ENCODE data around the gene DIDO1. TPM values are rescaled to one million over a fixed set of nuclear protein-coding genes. Genes with fewer than 3 reads are reported as not detected.

Gene DIDO1
- polyA plus RNA-seq, 1 of the 3 experiments (the other 2 are of a cell fraction), result 14.7 TPM

DNA sequence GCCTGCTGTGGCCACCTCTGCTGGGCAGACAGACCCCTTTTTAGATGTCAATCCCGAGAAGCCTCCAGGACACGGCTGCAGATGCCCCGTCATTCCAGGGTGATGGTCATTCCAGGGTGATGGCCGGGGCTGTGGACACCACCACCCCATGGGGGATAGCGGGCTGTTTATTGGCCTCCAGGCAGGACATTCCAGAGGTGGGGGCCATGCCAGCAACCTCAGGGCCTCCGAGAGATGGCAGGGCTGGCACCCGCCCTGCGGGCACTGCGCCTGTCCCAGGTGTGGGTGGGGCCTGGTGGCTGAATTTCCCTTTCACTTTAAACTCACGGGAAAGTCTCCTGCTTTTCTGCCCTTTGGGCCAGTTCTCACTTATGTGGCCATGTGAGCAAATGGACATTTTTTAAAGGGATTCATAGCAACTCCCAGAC lies 94.9 kb downstream of the DIDO1 start:
- H2AFZ ChIP-seq (ENCODE audit: low read depth), result no peak overlapping the region
- no peaks in the 10 kb centered on the region for H3K27me3 ChIP-seq (ENCODE audit: insufficient read depth)
- H3K79me2 ChIP-seq (ENCODE audit: insufficient read depth), result no peaks in the 10 kb centered on the region
- no peaks in the 10 kb centered on the region for H3K9me2 ChIP-seq
- peak; percentile 22 for DNase-seq
- H3K4me1 ChIP-seq (ENCODE audit: control insufficient read depth in 1 of 2, insufficient read depth in 2 of 2, low read depth in 1 of 2, low read length in 1 of 2), result peaks cover 0 to 22% of the 10 kb centered on the region in 2 experiments; a peak in 1 of 4 replicates
- CTCF ChIA-PET, result interaction anchor here (0.9 to 3.0 kb wide), 2 partner anchors 9 to 15 kb away, joined by 3 to 21 read pairs; partner anchors contain the start of gene COL9A3
- no peak overlapping the region for H3K4me2 ChIP-seq
- no peaks in the 10 kb centered on the region for H4K20me1 ChIP-seq (ENCODE audit: insufficient read depth)
- POLR2A ChIA-PET, result no interaction called here
- no peaks in the 10 kb centered on the region for H3K36me3 ChIP-seq (replicated peaks in 1 of 2; ENCODE audit: control insufficient read depth in 1 of 2, insufficient read depth in 2 of 2, low read length in 1 of 2)
- H3K4me3 ChIP-seq (ENCODE audit: low read depth in 2 of 2, low read length in 1 of 2), result no peak overlapping the region
- TF ChIP-seq GATA2 (CRISPR knock-in tag; IDR thresholded peaks at IDR 0.05) (no peak), EZH2phosphoT487 (IDR thresholded peaks at IDR 0.05; ENCODE audit: borderline replicate concordance, low read depth) (no peak), RAD21 (IDR thresholded peaks at IDR 0.05; ENCODE audit: low read length) (no peak), YY1 (IDR thresholded peaks at IDR 0.05; ENCODE audit: low read depth) (no peak), MXI1 (IDR thresholded peaks at IDR 0.05; ENCODE audit: low read depth, low read length) (no peak)
- TF ChIP-seq, protein P1, sequence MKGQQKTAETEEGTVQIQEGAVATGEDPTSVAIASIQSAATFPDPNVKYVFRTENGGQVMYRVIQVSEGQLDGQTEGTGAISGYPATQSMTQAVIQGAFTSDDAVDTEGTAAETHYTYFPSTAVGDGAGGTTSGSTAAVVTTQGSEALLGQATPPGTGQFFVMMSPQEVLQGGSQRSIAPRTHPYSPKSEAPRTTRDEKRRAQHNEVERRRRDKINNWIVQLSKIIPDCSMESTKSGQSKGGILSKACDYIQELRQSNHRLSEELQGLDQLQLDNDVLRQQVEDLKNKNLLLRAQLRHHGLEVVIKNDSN (IDR thresholded peaks at IDR 0.05; ENCODE audit: borderline replicate concordance, low read depth), result no peak
- H3K9ac ChIP-seq, result no peak overlapping the region
- H3K27ac ChIP-seq (ENCODE audit: low read depth in 2 of 2, low read length in 1 of 2), result no peak overlapping the region; a peak in 1 of 4 replicates
- H3K9me3 ChIP-seq, result no peaks in the 10 kb centered on the region
- H3F3A ChIP-seq (replicated peaks; ENCODE audit: insufficient read depth), result no peaks in the 10 kb centered on the region
- 90% methylated on average over 6 of the region's 10 CpGs for WGBS (ENCODE audit: low lambda C conversion rate)

DNA sequence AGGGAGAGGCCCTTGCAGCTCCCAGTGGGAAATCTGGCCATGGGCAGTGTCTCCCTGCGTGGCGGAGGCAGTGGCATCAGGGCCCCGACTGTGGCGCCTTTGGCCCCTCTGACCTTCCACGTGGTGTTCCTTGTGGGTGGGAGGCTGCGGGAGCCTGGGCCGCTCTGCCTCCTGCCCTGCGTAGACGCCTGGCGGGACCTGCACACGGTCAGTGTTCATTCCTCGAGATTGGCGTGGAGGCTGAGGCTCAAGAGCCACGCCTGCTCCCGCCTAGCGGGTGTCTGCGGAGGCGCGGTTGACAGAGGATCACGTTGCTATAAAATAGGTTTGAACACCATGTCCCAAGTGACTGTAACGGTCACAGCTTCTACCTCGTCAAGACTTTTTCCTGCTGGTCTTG lies 95.5 kb downstream of the DIDO1 start:
- H3K4me1 ChIP-seq (ENCODE audit: control insufficient read depth in 1 of 2, insufficient read depth in 2 of 2, low read depth in 1 of 2, low read length in 1 of 2), result peaks cover 0 to 22% of the 10 kb centered on the region in 2 experiments; a peak in 1 of 4 replicates
- CTCF ChIA-PET, result interaction anchor here (0.9 kb wide), 1 partner anchor 14 kb away, joined by 3 read pairs; the partner anchor contains the start of gene COL9A3
- 88% methylated on average over 13 of the region's 22 CpGs for WGBS (ENCODE audit: low lambda C conversion rate)
- H3K9me3 ChIP-seq, result no peaks in the 10 kb centered on the region
- H2AFZ ChIP-seq (ENCODE audit: low read depth), result no peak overlapping the region
- no peak overlapping the region for H3K4me2 ChIP-seq
- H4K20me1 ChIP-seq (ENCODE audit: insufficient read depth), result no peaks in the 10 kb centered on the region
- no peak overlapping the region for H3K9ac ChIP-seq
- H3K79me2 ChIP-seq (ENCODE audit: insufficient read depth), result no peaks in the 10 kb centered on the region
- no peak overlapping the region for H3K4me3 ChIP-seq (ENCODE audit: low read depth in 2 of 2, low read length in 1 of 2)
- no peaks in the 10 kb centered on the region for H3K36me3 ChIP-seq (replicated peaks in 1 of 2; ENCODE audit: control insufficient read depth in 1 of 2, insufficient read depth in 2 of 2, low read length in 1 of 2)
- TF ChIP-seq POLR2AphosphoS5 (IDR thresholded peaks at IDR 0.05; ENCODE audit: low read depth, low read length), result no peak
- TF ChIP-seq, protein P1 (IDR thresholded peaks at IDR 0.05; ENCODE audit: borderline replicate concordance, low read depth), result no peak
- no peak for TF ChIP-seq GABPA (IDR thresholded peaks at IDR 0.05; ENCODE audit: low read depth)
- TF ChIP-seq YY1 (IDR thresholded peaks at IDR 0.05; ENCODE audit: low read depth), result no peak
- no peak for TF ChIP-seq CTCF (IDR thresholded peaks at IDR 0.05)
- TF ChIP-seq CHD2 (IDR thresholded peaks at IDR 0.05; ENCODE audit: low read length, partially characterized antibody), result no peak
- TF ChIP-seq REST (IDR thresholded peaks at IDR 0.05; ENCODE audit: low read depth, low read length), result no peak
- no peaks in the 10 kb centered on the region for H3K27me3 ChIP-seq (ENCODE audit: insufficient read depth)
- POLR2A ChIA-PET, result no interaction called here
- H3K9me2 ChIP-seq, result no peaks in the 10 kb centered on the region
- H3K27ac ChIP-seq (ENCODE audit: low read depth in 2 of 2, low read length in 1 of 2), result no peak overlapping the region
- peak; percentile 14 for DNase-seq
- no peaks in the 10 kb centered on the region for H3F3A ChIP-seq (replicated peaks; ENCODE audit: insufficient read depth)
